IMR-90 (cell line): ENCODE measurements around the gene HSD17B7.

Source experiments
- CEBPB ChIP-seq: IDR thresholded peaks from 2 replicates; pipeline ENCODE4 v1.6.1; 2012; ENCODE audit warnings: low read depth, low read length, improper control_type of control experiment
- RAD21 ChIP-seq: IDR thresholded peaks from 2 replicates; pipeline ENCODE4 v1.6.1; 2012; ENCODE audit warnings: low read length, improper control_type of control experiment
- TF ChIP-seq, protein P1 (sequence below): conservative IDR thresholded peaks from 2 replicates; pipeline ENCODE4 v1.5.1; 2012; ENCODE audit warnings: mild to moderate bottlenecking, low read depth, low read length, improper control_type of control experiment

DNA sequence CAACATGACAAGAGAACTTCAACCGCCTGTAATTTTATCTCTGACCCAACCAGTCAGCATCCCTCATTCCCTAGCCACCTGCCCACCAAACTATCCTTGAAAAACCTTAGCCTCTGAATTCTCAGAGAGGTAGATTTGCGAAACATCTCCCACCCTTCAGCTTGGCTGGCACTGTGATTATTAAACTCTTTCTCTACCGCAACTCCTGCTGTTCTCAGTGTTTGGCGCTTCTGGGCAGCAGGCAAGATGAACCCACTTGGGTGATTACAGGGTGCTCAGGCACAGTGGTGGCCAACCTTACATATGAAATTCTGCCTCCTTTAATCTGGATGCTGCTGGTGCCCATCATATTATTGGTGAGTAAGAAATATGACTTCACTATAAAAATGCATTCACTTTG is 48.4 kb downstream of the HSD17B7 start:
- TF ChIP-seq, protein P1, sequence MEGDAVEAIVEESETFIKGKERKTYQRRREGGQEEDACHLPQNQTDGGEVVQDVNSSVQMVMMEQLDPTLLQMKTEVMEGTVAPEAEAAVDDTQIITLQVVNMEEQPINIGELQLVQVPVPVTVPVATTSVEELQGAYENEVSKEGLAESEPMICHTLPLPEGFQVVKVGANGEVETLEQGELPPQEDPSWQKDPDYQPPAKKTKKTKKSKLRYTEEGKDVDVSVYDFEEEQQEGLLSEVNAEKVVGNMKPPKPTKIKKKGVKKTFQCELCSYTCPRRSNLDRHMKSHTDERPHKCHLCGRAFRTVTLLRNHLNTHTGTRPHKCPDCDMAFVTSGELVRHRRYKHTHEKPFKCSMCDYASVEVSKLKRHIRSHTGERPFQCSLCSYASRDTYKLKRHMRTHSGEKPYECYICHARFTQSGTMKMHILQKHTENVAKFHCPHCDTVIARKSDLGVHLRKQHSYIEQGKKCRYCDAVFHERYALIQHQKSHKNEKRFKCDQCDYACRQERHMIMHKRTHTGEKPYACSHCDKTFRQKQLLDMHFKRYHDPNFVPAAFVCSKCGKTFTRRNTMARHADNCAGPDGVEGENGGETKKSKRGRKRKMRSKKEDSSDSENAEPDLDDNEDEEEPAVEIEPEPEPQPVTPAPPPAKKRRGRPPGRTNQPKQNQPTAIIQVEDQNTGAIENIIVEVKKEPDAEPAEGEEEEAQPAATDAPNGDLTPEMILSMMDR, result no peak
- no peak for TF ChIP-seq RAD21
- no peak for TF ChIP-seq CEBPB
